LNCaP clone FGC (cell line): Measurements from ENCODE around the gene PTPRN.

ENCODE experiments used
- DNase-seq: peaks from one replicate; pipeline ENCODE4 v3.0.0-alpha.2; 2011; ENCODE audit warnings: low read depth
- H3K4me3 ChIP-seq: 2 replicates; pipeline ENCODE4 v1.5.1; 2011; ENCODE audit warnings: mild to moderate bottlenecking, low read depth, low read length, control low read depth
- TF ChIP-seq, protein P1 (sequence below): IDR thresholded peaks from 2 replicates; pipeline ENCODE4 v1.5.1; 2012; ENCODE audit warnings: mild to moderate bottlenecking; ENCODE audit not compliant: control insufficient read depth, insufficient read depth; ENCODE audit errors: extremely low read depth

PTPRN gene

DNA sequence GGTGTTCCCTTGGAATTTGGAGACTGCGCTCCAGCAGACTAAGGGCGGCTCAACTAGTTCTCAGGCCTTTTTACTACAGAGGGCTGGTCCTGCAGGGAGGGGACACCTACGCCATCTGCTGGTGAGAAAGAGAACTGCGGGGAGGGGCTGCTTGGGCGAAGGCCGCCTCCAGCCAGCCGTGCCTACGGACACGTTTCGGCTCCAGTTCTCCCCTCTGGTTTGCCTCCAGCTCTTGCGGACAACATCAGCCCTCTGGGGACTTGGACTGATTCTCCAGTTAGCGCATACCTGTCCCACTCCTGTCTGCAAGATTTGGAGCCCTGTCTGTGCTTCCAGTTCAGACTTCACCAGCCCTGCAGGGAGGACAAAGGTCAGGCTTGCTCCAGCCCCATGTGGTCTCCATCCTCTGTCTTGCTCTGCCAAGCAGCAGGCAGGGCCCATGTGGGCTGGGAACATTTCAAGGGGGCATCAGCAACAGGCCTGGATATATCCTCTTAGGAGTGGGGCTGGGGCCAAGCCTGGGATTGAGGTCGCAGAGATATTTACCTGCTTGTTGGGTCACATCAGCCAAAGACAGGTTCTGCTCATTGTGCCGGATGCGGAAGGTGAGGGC, 10.3 kb downstream of the PTPRN start:
- H3K4me3 ChIP-seq = peak overlapping the region; percentile 40
- no peak for DNase-seq
- TF ChIP-seq, protein P1, sequence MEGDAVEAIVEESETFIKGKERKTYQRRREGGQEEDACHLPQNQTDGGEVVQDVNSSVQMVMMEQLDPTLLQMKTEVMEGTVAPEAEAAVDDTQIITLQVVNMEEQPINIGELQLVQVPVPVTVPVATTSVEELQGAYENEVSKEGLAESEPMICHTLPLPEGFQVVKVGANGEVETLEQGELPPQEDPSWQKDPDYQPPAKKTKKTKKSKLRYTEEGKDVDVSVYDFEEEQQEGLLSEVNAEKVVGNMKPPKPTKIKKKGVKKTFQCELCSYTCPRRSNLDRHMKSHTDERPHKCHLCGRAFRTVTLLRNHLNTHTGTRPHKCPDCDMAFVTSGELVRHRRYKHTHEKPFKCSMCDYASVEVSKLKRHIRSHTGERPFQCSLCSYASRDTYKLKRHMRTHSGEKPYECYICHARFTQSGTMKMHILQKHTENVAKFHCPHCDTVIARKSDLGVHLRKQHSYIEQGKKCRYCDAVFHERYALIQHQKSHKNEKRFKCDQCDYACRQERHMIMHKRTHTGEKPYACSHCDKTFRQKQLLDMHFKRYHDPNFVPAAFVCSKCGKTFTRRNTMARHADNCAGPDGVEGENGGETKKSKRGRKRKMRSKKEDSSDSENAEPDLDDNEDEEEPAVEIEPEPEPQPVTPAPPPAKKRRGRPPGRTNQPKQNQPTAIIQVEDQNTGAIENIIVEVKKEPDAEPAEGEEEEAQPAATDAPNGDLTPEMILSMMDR = peak; percentile 86

DNA sequence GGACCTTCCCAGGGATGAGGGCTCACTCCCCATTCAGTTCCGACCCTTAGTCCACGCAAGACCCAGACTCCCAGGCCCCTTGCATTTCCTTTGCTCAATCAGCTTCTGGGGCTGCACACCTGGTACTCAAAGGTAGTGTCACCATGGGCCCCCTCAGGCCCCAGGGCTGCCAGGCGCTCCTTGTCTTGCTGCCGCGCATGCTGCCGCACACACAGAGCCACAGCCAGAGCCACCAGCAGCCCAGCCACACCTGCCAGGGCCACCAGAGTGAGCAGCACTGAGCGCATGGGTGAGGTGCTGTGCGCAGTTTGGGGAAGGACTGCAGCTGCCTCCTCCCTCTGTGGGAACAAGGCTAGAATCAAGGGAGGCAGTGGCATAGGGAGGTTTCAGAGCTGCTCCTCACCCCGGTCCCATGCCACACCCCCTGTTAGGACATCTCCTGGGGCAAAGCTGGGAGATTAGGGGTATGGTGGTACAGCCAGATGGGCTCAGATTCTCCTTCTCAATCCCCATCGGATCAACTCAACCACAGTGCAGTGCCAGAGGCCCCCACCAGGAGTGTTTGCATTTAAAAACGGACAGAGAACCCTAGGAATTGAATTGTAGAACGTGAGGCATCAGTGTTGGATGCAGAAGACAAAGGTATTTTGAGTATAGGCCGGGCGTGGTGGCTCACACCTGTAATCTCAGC, 11.3 kb downstream of the PTPRN start:
- TF ChIP-seq, protein P1 = no peak
- DNase-seq = no peak
- H3K4me3 ChIP-seq = no peak overlapping the region

DNA sequence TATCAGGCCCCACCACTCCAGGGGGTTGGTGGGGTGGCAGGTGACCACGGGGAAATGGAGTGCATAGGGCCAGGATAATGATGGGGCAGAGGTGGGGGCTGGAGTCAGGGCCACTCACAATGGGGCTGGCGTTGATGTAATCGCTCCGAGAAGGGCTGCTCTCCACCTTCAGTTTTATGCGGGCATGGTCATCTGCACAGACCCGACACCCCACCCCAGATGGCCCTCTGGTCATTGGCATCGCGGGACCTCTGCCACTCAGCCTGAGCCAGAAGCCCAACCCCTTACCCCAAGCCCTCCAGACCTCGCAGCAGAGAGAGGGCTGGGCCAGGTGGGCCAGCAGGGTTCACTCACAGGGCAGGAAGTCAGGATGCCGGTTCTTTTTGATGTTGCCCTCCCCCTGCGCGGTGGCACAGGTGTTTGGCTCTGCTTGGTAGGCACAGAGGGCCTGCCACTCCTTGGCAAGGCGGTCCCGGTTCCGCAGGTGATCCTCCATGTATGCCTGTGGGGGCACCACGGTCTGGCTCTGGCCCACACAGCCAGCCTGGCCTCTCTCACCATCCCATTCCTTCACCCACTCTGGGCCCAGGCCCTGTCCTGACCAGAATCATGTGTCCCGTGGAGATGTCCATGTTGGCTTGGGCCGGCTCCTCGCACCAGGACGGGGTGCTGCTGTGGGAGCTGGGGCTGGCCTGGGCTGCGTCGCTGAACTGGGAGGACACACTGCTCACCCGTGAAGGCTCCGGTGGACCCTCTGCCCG, 12.4 kb downstream of the PTPRN start:
- TF ChIP-seq, protein P1 = no peak
- no peak for DNase-seq
- no peak overlapping the region for H3K4me3 ChIP-seq

DNA sequence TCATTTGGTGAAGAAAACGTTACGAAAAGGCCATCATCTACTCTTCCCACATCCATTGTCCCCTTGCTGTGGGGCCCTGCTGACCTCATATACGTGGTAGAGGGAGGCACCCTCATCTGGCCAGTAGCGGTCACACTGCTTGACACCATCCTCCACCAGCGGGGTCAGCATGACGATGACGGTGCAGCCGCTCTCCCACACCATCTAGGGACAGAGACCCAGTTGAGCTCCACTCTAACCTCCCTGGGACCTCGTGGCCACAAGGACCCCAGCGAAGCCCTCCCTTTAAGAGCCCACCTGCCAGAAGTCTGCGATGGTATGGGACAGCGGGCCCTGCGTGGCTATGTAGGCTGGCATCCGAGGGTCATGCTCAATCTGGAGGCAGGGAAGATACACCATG, 13.1 kb downstream of the PTPRN start:
- H3K4me3 ChIP-seq = no peak overlapping the region
- TF ChIP-seq, protein P1 = no peak
- DNase-seq = no peak

DNA sequence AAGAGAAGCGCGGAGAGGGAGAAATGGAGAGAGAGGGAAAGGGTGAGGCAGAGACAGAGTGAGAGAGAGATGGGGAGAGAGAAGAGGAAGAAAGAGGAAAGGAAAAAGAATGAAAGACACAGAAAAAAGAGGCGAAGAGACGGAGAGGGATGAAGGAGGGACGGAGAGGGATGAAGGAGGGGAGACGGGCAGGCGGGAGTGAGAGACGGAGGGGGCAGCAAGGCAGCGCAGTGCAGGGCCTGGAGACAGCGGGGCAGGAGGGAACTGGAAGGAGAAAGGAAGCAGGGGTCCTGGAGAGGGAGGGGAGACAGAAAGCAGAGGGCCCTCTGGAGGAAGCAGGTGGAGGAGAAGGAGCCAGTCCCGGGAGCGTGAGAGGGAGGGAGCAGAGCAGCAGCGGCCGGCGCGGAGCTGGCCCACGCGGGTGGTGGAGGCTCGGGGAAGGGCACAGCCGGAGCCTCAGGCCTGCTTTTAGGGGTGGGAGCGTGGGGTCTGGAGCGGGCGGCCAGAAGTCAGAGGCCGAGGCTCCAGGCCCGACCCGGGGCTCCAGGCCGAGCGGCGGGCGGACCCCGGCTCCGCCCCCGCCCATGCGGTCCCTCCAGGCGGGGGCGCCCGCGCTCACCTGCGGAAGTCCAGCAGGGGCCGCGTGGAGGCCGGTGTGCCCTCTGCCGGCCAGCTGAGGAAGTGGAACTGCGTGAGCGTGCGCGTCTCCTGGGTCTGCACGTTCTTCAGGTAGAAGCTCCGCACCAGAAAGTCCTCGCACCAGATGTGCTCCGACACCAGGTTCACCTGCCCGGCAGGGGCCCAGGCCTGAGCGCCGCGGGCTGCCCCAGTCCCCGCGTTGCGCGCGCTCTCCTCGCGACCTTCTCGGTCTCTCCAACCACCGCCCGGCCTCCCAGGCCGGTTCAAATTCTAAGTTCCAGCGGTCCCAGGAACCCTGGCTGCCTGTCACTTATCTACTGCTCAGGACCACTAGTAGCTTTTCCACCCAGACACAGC, 14.5 kb downstream of the PTPRN start:
- DNase-seq = peak; percentile 69
- TF ChIP-seq, protein P1 = peak; percentile 99
- H3K4me3 ChIP-seq = peak overlapping the region; percentile 39

DNA sequence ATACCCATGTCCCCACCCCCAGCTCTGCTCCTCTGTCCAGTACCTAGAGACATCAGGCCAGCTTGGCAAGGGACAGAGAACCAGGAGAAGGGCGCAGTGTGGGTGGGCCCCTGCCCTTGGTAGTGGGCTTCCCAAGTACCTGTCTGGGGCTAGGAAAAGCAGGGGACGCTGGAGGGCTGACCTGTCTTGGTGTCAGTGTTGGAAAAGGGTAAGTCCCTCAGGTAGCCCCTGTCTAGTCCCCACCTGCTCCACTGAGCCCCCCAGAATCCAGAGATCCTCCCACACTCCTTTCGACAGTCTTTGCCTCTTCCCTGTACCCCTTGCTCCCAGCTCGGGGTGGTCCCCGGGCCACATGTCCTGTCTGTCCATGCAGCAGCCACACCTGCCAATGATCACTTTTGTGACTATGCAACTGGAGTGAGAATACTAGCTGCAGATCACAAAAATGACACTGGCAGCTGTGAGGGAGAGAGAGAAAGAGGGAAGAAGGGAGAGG, 15.4 kb downstream of the PTPRN start:
- no peak overlapping the region for H3K4me3 ChIP-seq
- TF ChIP-seq, protein P1 = no peak
- no peak for DNase-seq
